ENCODE results near the gene TAP2.

DNA sequence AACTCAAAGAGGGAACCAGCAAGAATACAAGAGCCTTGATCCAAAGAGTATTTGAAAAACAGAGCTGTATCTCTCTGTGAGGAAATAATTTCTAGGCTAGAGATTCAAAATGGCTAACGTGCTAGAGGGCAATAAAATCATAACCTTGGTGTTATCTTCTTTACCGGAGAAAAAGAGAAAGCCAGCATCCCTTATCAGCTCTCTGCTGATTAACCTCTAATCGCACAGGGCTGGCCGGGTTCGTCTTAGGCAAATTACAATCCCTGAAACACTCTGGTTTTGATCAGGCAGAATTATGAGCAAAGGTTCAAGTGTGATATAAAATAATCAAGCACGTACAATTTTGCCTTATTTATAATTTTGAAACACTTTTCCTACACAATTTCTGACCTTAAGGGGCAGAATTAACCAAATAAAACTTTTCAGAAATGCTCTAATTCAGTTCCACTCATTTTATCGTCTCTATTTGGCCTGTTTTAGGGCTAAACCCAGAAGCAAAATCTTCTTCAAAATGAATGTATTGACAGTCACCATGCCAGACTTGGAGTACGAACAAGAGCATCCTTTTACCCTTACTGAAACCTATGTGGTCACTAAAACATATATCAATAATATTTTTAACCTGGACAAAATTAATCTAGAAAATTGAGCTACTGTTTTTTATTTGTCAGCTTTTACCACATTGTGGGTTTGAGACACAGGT, 29.2 kb upstream of the TAP2 start:
- TF ChIP-seq, protein P1, sequence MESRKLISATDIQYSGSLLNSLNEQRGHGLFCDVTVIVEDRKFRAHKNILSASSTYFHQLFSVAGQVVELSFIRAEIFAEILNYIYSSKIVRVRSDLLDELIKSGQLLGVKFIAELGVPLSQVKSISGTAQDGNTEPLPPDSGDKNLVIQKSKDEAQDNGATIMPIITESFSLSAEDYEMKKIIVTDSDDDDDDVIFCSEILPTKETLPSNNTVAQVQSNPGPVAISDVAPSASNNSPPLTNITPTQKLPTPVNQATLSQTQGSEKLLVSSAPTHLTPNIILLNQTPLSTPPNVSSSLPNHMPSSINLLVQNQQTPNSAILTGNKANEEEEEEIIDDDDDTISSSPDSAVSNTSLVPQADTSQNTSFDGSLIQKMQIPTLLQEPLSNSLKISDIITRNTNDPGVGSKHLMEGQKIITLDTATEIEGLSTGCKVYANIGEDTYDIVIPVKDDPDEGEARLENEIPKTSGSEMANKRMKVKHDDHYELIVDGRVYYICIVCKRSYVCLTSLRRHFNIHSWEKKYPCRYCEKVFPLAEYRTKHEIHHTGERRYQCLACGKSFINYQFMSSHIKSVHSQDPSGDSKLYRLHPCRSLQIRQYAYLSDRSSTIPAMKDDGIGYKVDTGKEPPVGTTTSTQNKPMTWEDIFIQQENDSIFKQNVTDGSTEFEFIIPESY (IDR thresholded peaks at IDR 0.05; ENCODE audit: borderline replicate concordance, low read depth): no peak
- no peak for TF ChIP-seq TAF1 (IDR thresholded peaks at IDR 0.05; ENCODE audit: borderline replicate concordance, low read depth, low read length)
- TF ChIP-seq, protein P2, sequence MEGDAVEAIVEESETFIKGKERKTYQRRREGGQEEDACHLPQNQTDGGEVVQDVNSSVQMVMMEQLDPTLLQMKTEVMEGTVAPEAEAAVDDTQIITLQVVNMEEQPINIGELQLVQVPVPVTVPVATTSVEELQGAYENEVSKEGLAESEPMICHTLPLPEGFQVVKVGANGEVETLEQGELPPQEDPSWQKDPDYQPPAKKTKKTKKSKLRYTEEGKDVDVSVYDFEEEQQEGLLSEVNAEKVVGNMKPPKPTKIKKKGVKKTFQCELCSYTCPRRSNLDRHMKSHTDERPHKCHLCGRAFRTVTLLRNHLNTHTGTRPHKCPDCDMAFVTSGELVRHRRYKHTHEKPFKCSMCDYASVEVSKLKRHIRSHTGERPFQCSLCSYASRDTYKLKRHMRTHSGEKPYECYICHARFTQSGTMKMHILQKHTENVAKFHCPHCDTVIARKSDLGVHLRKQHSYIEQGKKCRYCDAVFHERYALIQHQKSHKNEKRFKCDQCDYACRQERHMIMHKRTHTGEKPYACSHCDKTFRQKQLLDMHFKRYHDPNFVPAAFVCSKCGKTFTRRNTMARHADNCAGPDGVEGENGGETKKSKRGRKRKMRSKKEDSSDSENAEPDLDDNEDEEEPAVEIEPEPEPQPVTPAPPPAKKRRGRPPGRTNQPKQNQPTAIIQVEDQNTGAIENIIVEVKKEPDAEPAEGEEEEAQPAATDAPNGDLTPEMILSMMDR (IDR thresholded peaks at IDR 0.05): no peak
- TF ChIP-seq RXRA (IDR thresholded peaks at IDR 0.05; ENCODE audit: borderline replicate concordance, low read depth): no peak
- TF ChIP-seq, protein P3, sequence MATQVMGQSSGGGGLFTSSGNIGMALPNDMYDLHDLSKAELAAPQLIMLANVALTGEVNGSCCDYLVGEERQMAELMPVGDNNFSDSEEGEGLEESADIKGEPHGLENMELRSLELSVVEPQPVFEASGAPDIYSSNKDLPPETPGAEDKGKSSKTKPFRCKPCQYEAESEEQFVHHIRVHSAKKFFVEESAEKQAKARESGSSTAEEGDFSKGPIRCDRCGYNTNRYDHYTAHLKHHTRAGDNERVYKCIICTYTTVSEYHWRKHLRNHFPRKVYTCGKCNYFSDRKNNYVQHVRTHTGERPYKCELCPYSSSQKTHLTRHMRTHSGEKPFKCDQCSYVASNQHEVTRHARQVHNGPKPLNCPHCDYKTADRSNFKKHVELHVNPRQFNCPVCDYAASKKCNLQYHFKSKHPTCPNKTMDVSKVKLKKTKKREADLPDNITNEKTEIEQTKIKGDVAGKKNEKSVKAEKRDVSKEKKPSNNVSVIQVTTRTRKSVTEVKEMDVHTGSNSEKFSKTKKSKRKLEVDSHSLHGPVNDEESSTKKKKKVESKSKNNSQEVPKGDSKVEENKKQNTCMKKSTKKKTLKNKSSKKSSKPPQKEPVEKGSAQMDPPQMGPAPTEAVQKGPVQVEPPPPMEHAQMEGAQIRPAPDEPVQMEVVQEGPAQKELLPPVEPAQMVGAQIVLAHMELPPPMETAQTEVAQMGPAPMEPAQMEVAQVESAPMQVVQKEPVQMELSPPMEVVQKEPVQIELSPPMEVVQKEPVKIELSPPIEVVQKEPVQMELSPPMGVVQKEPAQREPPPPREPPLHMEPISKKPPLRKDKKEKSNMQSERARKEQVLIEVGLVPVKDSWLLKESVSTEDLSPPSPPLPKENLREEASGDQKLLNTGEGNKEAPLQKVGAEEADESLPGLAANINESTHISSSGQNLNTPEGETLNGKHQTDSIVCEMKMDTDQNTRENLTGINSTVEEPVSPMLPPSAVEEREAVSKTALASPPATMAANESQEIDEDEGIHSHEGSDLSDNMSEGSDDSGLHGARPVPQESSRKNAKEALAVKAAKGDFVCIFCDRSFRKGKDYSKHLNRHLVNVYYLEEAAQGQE (IDR thresholded peaks at IDR 0.05; ENCODE audit: low read depth, low read length): no peak
- TF ChIP-seq FOSL2 (IDR thresholded peaks at IDR 0.05; ENCODE audit: borderline replicate concordance, low read depth): no peak
- no peak for TF ChIP-seq MXI1 (IDR thresholded peaks at IDR 0.05; ENCODE audit: low read depth, low read length)
- no peak for TF ChIP-seq SMC3 (IDR thresholded peaks at IDR 0.05; ENCODE audit: low read depth, low read length)
